Transverse colon (tissue), 4 donors: ENCODE data around the gene RNF103. TPM values are rescaled to one million over a fixed set of nuclear protein-coding genes. Genes with fewer than 3 reads are reported as not detected.

Experiments used
- DNase-seq: peaks from one replicate; pipeline ENCODE4 v3.0.0-alpha.2; 2019
- H3K27ac ChIP-seq, 4 donors: fragments of 200-600 bp; sonication (generic); 2 replicates each; pipeline ENCODE4 v1.5.1; 2016 to 2018; ENCODE audit warnings: inconsistent platforms in 4 of 4
- H3K27me3 ChIP-seq: fragments of 200-600 bp; sonication (generic); 2 replicates; pipeline ENCODE4 v1.5.1; 2017; ENCODE audit warnings: inconsistent platforms
- H3K36me3 ChIP-seq, 4 donors: fragments of 200-600 bp; sonication (generic); 2 replicates each; pipeline ENCODE4 v1.5.1; 2017 to 2019; ENCODE audit warnings: inconsistent platforms in 4 of 4
- H3K4me1 ChIP-seq, 4 donors: fragments of 200-600 bp; sonication (generic); 2 replicates each; pipeline ENCODE4 v1.5.1; 2017 to 2020; ENCODE audit warnings: inconsistent platforms in 4 of 4
- H3K4me3 ChIP-seq, 4 donors: fragments of 200-600 bp; sonication (generic); 1 replicate in 1 of 4; 2 replicates in 3 of 4; pipeline versions ENCODE4 v1.5.1 to v1.6.1; 2017 to 2019; ENCODE audit warnings: inconsistent platforms in 4 of 4
- H3K9me3 ChIP-seq, 2 donors: fragments of 200-600 bp; sonication (generic); 2 replicates each; pipeline ENCODE4 v1.5.1; 2017 to 2019; ENCODE audit warnings: inconsistent platforms in 2 of 2
- EP300 ChIP-seq: sonication (generic); formaldehyde crosslinking; IDR thresholded peaks from one replicate; pipeline ENCODE4 v1.6.1; 2017; ENCODE audit warnings: antibody characterized with exemption, low read depth
- POLR2A ChIP-seq: fragments of 450-650 bp; IDR thresholded peaks from one replicate; pipeline ENCODE4 v1.6.1; 2016; ENCODE audit warnings: antibody characterized with exemption, mild to moderate bottlenecking, moderate library complexity
- POLR2AphosphoS5 ChIP-seq, 3 donors: sonication (generic); formaldehyde crosslinking; IDR thresholded peaks; one replicate each; pipeline ENCODE4 v1.6.1; 2016; ENCODE audit warnings: antibody characterized with exemption in 3 of 3
- WGBS, 2 donors: methylation state at CpG; one replicate each; pipeline ENCODE4 v1.1.5; 2018; ENCODE audit warnings: low coverage in 1 of 2; 5-methylcytosine and 5-hydroxymethylcytosine counted together
- in situ Hi-C, 4 donors: fragments of 200-750 bp; cut with MboI; loops; one replicate each; pipeline versions ENCODE4 v1.15.0 to v1.15.1; 2017; ENCODE audit warnings: low sequenced_read_pairs in 3 of 4, low pct_ligation_motif_present in 1 of 4, low pct_unique_long_range_greater_than_20kb in 1 of 4
- intact Hi-C: fragments of 100-400 bp; cut with DNase I; formaldehyde crosslinking; loops from one replicate; pipeline ENCODE4 v1.15.1; 2023; ENCODE audit warnings: low total_unique reads
- total RNA-seq, 4 donors: library from RNA; depleted of rRNA; stranded (reverse); fragments of >200 nt; gene quantifications; one replicate each; pipeline ENCODE4 v1.1.0, GENCODE V29; 2016
- TF ChIP-seq, protein P1 (sequence below), 5 experiments: fragments of 200-600 bp in 3 of 5; fragments of 450-650 bp in 2 of 5; sonication (generic) in 3 of 5; IDR thresholded peaks; 1 replicate in 2 of 5; 2 replicates in 3 of 5; pipeline ENCODE4 v1.5.1; 2016 to 2017; ENCODE audit warnings: antibody characterized with exemption in 5 of 5, inconsistent platforms in 3 of 5, mild to moderate bottlenecking in 2 of 5, moderate library complexity in 1 of 5

Gene RNF103
- total RNA-seq, 4 donors from 2014 or later: 47.0 to 114 (median 103) TPM

DNA sequence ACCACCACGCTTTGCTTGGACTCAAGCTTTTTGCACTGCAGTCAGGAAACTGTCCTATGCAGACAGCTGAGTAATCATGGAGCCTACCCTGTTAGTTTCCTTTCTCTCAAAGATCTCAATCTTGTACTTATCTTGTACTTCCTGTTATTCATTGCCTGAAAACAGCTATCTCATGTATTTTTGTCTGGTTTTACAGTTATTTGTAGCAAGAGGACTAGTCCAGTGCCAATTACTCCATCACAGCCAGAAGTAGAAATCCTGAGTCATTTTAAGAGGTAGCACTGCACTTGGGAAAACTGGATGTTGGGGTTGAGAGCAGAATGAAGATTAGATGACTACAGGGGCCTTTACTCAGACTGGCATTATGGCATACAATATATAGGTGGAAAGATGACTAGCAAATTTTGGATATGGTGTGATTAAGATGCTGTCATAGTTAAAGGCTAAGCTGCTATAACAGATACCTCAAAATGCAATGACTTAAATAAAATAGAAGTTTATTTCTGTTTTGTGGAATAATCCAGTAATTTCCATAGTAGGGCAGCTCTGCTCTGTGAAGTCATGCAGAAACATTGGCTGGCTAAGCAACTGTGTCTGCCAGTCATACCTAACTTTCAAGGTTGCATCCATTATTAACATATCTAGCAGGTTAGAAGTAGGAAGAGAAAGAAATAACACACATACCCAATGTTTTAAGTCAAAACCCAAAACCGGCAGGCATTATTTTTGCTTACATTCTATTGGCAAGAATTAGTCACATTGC, 39.3 kb downstream of the RNF103 start:
- DNase-seq: no peak
- intact Hi-C loops (no loop called here), in situ Hi-C loops (no loop called here)
- no peaks in the 10 kb centered on the region for H3K27me3 ChIP-seq
- 71 to 83% methylated on average over 2 of the region's 2 CpGs for WGBS, 2 donors
- no peaks in the 10 kb centered on the region for H3K9me3 ChIP-seq
- H3K27ac ChIP-seq: peak overlapping the region in 1 of 4 donors; percentile 30
- H3K4me3 ChIP-seq: no peak overlapping the region
- H3K36me3 ChIP-seq: no peaks in the 10 kb centered on the region
- H3K4me1 ChIP-seq: no peaks in the 10 kb centered on the region
- no peak for TF ChIP-seq POLR2AphosphoS5 (IDR thresholded peaks at IDR 0.05)
- TF ChIP-seq EP300: no peak
- TF ChIP-seq, protein P1, sequence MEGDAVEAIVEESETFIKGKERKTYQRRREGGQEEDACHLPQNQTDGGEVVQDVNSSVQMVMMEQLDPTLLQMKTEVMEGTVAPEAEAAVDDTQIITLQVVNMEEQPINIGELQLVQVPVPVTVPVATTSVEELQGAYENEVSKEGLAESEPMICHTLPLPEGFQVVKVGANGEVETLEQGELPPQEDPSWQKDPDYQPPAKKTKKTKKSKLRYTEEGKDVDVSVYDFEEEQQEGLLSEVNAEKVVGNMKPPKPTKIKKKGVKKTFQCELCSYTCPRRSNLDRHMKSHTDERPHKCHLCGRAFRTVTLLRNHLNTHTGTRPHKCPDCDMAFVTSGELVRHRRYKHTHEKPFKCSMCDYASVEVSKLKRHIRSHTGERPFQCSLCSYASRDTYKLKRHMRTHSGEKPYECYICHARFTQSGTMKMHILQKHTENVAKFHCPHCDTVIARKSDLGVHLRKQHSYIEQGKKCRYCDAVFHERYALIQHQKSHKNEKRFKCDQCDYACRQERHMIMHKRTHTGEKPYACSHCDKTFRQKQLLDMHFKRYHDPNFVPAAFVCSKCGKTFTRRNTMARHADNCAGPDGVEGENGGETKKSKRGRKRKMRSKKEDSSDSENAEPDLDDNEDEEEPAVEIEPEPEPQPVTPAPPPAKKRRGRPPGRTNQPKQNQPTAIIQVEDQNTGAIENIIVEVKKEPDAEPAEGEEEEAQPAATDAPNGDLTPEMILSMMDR (IDR thresholded peaks at IDR 0.05): no peak
- TF ChIP-seq POLR2A: no peak

DNA sequence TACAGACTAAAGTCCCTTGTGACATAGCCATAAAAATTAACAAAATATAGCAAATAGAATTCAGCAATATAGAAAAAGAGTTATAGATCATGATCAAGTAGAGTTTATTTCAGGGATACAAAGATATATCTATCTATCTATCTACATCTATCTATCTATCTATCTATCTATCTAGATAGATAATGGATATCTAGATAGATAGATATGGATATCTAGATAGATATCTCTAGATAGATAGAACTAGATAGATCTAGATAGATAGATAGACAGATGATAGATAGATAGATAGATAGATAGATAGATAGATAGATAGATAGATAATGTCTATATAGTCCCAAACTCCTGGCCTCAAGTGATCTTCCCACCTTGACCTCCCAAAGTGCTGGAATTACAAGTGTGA, 43.1 kb downstream of the RNF103 start:
- TF ChIP-seq POLR2A: no peak
- TF ChIP-seq POLR2AphosphoS5 (IDR thresholded peaks at IDR 0.05): no peak
- TF ChIP-seq, protein P1 (IDR thresholded peaks at IDR 0.05): no peak
- no peak overlapping the region for H3K4me3 ChIP-seq
- no peaks in the 10 kb centered on the region for H3K27me3 ChIP-seq
- in situ Hi-C loops (no loop called here), intact Hi-C loops (no loop called here)
- no peaks in the 10 kb centered on the region for H3K4me1 ChIP-seq
- DNase-seq: no peak
- no peak overlapping the region for H3K27ac ChIP-seq
- H3K36me3 ChIP-seq: no peaks in the 10 kb centered on the region
- H3K9me3 ChIP-seq: no peaks in the 10 kb centered on the region

DNA sequence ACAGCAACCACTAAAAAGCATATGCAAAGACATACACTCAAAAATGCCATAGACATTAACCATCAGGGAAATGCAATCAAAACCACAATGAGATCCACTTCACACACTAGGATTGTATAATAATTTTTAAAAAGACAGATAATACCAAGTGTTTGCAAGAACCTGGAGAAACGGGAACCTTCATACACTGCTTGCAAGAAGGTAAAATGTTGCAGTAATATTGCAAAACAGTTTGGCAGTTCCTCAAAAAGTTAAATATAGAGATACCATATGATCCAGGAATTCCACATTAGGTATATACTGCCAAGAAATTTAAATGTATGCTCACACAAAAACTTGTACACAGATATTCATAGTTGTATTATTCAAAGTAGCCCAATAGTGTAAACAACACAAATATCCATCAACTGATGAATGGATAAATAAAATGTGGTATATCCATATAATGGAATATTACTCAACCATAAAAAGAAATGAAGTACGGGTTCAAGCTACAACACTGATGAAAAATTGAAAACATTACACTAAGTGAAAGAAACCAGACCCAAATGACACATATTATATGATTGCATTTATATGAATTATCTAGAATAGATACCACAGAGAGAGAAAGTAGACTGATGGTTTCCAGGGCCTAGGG, 45.7 kb downstream of the RNF103 start:
- Histone ChIP-seq H3K27ac (no peak overlapping the region), H3K4me3 (no peak overlapping the region), H3K9me3 (no peaks in the 10 kb centered on the region), H3K36me3 (no peaks in the 10 kb centered on the region), H3K4me1 (no peaks in the 10 kb centered on the region), H3K27me3 (no peaks in the 10 kb centered on the region)
- intact Hi-C loops (no loop called here), in situ Hi-C loops (no loop called here)
- TF ChIP-seq POLR2AphosphoS5 (IDR thresholded peaks at IDR 0.05) (no peak), EP300 (no peak), POLR2A (no peak)
- TF ChIP-seq, protein P1 (IDR thresholded peaks at IDR 0.05): no peak
- 84 to 92% methylated on average over 2 of the region's 2 CpGs for WGBS, 2 donors
- DNase-seq: no peak

DNA sequence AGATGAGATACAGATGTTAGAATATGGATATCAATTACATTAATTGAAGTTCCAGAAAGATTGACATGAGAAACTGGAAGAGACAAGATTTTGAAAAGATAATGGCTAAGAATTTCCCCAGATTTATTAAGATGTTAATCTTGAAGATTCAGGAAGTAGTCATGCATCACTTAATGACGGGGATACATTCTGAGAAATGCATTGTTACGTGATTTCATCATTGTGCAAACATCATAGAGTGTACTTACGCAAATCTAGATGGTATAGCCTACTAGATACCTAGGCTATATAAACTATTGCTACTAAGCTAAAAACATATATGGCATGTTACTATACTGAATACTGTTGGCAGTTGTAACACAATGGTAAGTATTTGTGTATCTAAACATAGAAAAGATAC, 53.6 kb downstream of the RNF103 start:
- Histone ChIP-seq H3K27ac (no peak overlapping the region), H3K4me1 (no peaks in the 10 kb centered on the region), H3K4me3 (no peak overlapping the region), H3K9me3 (no peaks in the 10 kb centered on the region), H3K27me3 (no peaks in the 10 kb centered on the region), H3K36me3 (no peaks in the 10 kb centered on the region)
- 74 to 90% methylated on average over 3 of the region's 3 CpGs for WGBS, 2 donors
- TF ChIP-seq, protein P1 (IDR thresholded peaks at IDR 0.05): no peak
- TF ChIP-seq EP300 (no peak), POLR2A (no peak)
- intact Hi-C loops (no loop called here), in situ Hi-C loops (loop anchor here in 1 of 4 donors (25.0 kb wide), 1 partner anchor 117 kb away; no protein-coding TSS in a partner anchor)
- DNase-seq: no peak
